HepG2 (cell line): Measurements from ENCODE around the gene HTRA2. TPM values are rescaled to one million over a fixed set of nuclear protein-coding genes. Genes with fewer than 3 reads are reported as not detected.
A peak's percentile ranks its signal among the peaks of the same experiment; 100 is the strongest.

Source experiments
- BCL3 ChIP-seq: sonication (generic); formaldehyde crosslinking; IDR thresholded peaks from 2 replicates; pipeline ENCODE4 v1.5.1; 2020; ENCODE audit warnings: mild to moderate bottlenecking, missing genetic modification reagents, moderate library complexity
- CC2D1A ChIP-seq: sonication (generic); formaldehyde crosslinking; IDR thresholded peaks from 2 replicates; pipeline ENCODE4 v1.8.1; 2023; ENCODE audit warnings: mild to moderate bottlenecking, missing genetic modification reagents
- FOXM1 ChIP-seq: sonication (generic); formaldehyde crosslinking; IDR thresholded peaks from 2 replicates; pipeline ENCODE4 v1.5.0; 2020; ENCODE audit warnings: missing genetic modification reagents
- GATA4 ChIP-seq: sonication (generic); IDR thresholded peaks from 2 replicates; pipeline ENCODE4 v1.6.1; 2016; ENCODE audit warnings: antibody characterized with exemption, low read depth, borderline replicate concordance
- REL ChIP-seq: sonication (generic); formaldehyde crosslinking; conservative IDR thresholded peaks from 2 replicates; pipeline ENCODE4 v1.8.0; 2022; ENCODE audit warnings: mild to moderate bottlenecking, missing genetic modification reagents, moderate library complexity
- REPIN1 ChIP-seq: sonication (generic); formaldehyde crosslinking; IDR thresholded peaks from 2 replicates; pipeline ENCODE4 v1.8.0; 2022; ENCODE audit warnings: missing genetic modification reagents, low read depth, mild to moderate bottlenecking, borderline replicate concordance
- SAFB2 ChIP-seq: sonication (generic); formaldehyde crosslinking; IDR thresholded peaks from 2 replicates; pipeline ENCODE4 v1.5.1; 2020; ENCODE audit warnings: missing genetic modification reagents, low read depth, mild to moderate bottlenecking, borderline replicate concordance
- YEATS4 ChIP-seq: sonication (generic); formaldehyde crosslinking; IDR thresholded peaks from 2 replicates; pipeline ENCODE4 v1.4.0; 2020; ENCODE audit warnings: missing genetic modification reagents, borderline replicate concordance
- ZNF333 ChIP-seq: sonication (generic); formaldehyde crosslinking; IDR thresholded peaks from 2 replicates; pipeline ENCODE4 v1.4.0; 2020; ENCODE audit warnings: mild to moderate bottlenecking, missing genetic modification reagents, borderline replicate concordance
- ZNF33A ChIP-seq: sonication (generic); formaldehyde crosslinking; IDR thresholded peaks from 2 replicates; pipeline ENCODE4 v1.5.1; 2020; ENCODE audit warnings: missing genetic modification reagents, mild to moderate bottlenecking, moderate library complexity, borderline replicate concordance
- ZNF432 ChIP-seq: sonication (generic); formaldehyde crosslinking; IDR thresholded peaks from 2 replicates; pipeline ENCODE4 v1.5.0; 2020; ENCODE audit warnings: missing genetic modification reagents, mild to moderate bottlenecking, borderline replicate concordance
- polyA plus RNA-seq, 8 experiments: library from polyadenylated mRNA; depleted of rRNA in 3 of 8; stranded (reverse) in 7 of 8; unstranded in 1 of 8; fragments of >200 nt; fragmentation: Illumina TruSeq in 4 of 8; extraction: Trizol in 4 of 8; gene quantifications; 2 replicates each; pipeline versions ENCODE4 v1.2.1 to v1.2.3, GENCODE V29; 2011 to 2016; ENCODE audit warnings: low read depth in 4 of 8, missing spikeins in 1 of 8, mixed read lengths in 1 of 8; ENCODE audit not compliant: insufficient read depth in 1 of 8
- total RNA-seq, 5 experiments: library from RNA; depleted of rRNA; stranded (reverse); fragments of >200 nt; fragmentation: Illumina TruSeq; extraction: Trizol; gene quantifications; 2 replicates each; pipeline ENCODE4 v1.2.3, GENCODE V29; 2016; ENCODE audit warnings: low read depth in 1 of 5
- TF ChIP-seq, protein P1 (sequence below): fragments of 450-650 bp; IDR thresholded peaks from 2 replicates; pipeline ENCODE4 v1.6.1; 2017; ENCODE audit warnings: mild to moderate bottlenecking
- TF ChIP-seq, protein P2 (sequence below): IDR thresholded peaks from 2 replicates; pipeline ENCODE4 v1.6.1; 2016; ENCODE audit warnings: low read depth
- TF ChIP-seq, protein P3 (sequence below): sonication (generic); formaldehyde crosslinking; IDR thresholded peaks from 2 replicates; pipeline ENCODE4 v1.8.0; 2022; ENCODE audit warnings: missing genetic modification reagents, mild to moderate bottlenecking, moderate library complexity, borderline replicate concordance
- TF ChIP-seq, protein P4 (sequence below): sonication (generic); formaldehyde crosslinking; IDR thresholded peaks from 2 replicates; pipeline ENCODE4 v1.5.0; 2020; ENCODE audit warnings: missing genetic modification reagents

Gene HTRA2
- total and polyA plus RNA-seq, 2 of the 13 experiments (the other 11 are each of a cell fraction or from before 2014, with no cell fraction given) = 47.7 to 50.3 TPM

GRCh38 chr2:74502147-74502719, 27.5 kb upstream of the HTRA2 start (continued):
- TF ChIP-seq, protein P1, sequence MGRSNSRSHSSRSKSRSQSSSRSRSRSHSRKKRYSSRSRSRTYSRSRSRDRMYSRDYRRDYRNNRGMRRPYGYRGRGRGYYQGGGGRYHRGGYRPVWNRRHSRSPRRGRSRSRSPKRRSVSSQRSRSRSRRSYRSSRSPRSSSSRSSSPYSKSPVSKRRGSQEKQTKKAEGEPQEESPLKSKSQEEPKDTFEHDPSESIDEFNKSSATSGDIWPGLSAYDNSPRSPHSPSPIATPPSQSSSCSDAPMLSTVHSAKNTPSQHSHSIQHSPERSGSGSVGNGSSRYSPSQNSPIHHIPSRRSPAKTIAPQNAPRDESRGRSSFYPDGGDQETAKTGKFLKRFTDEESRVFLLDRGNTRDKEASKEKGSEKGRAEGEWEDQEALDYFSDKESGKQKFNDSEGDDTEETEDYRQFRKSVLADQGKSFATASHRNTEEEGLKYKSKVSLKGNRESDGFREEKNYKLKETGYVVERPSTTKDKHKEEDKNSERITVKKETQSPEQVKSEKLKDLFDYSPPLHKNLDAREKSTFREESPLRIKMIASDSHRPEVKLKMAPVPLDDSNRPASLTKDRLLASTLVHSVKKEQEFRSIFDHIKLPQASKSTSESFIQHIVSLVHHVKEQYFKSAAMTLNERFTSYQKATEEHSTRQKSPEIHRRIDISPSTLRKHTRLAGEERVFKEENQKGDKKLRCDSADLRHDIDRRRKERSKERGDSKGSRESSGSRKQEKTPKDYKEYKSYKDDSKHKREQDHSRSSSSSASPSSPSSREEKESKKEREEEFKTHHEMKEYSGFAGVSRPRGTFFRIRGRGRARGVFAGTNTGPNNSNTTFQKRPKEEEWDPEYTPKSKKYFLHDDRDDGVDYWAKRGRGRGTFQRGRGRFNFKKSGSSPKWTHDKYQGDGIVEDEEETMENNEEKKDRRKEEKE = no peak
- TF ChIP-seq ZNF333 (CRISPR knock-in tag) (no peak), SAFB2 (CRISPR knock-in tag) (no peak; the same call in 1 of the 2 replicates), REPIN1 (CRISPR knock-in tag) (peak; percentile 64; the same call in 1 of the 2 replicates), REL (CRISPR knock-in tag) (no peak), GATA4 (peak; percentile 82), YEATS4 (peak; percentile 86; the same call in 1 of the 2 replicates), ZNF432 (CRISPR knock-in tag) (no peak), CC2D1A (CRISPR knock-in tag) (no peak), ZNF33A (CRISPR knock-in tag) (no peak), BCL3 (CRISPR knock-in tag) (0 out of 2 replicates have a peak, but pooled peaks have one; percentile 21), FOXM1 (CRISPR knock-in tag) (no peak)
- TF ChIP-seq, protein P2, sequence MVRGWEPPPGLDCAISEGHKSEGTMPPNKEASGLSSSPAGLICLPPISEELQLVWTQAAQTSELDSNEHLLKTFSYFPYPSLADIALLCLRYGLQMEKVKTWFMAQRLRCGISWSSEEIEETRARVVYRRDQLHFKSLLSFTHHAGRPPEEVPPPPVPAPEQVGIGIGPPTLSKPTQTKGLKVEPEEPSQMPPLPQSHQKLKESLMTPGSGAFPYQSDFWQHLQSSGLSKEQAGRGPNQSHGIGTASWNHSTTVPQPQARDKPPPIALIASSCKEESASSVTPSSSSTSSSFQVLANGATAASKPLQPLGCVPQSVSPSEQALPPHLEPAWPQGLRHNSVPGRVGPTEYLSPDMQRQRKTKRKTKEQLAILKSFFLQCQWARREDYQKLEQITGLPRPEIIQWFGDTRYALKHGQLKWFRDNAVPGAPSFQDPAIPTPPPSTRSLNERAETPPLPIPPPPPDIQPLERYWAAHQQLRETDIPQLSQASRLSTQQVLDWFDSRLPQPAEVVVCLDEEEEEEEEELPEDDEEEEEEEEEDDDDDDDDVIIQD = no peak
- TF ChIP-seq, protein P3, sequence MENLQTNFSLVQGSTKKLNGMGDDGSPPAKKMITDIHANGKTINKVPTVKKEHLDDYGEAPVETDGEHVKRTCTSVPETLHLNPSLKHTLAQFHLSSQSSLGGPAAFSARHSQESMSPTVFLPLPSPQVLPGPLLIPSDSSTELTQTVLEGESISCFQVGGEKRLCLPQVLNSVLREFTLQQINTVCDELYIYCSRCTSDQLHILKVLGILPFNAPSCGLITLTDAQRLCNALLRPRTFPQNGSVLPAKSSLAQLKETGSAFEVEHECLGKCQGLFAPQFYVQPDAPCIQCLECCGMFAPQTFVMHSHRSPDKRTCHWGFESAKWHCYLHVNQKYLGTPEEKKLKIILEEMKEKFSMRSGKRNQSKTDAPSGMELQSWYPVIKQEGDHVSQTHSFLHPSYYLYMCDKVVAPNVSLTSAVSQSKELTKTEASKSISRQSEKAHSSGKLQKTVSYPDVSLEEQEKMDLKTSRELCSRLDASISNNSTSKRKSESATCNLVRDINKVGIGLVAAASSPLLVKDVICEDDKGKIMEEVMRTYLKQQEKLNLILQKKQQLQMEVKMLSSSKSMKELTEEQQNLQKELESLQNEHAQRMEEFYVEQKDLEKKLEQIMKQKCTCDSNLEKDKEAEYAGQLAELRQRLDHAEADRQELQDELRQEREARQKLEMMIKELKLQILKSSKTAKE (CRISPR knock-in tag) = peak; percentile 94
- TF ChIP-seq, protein P4, sequence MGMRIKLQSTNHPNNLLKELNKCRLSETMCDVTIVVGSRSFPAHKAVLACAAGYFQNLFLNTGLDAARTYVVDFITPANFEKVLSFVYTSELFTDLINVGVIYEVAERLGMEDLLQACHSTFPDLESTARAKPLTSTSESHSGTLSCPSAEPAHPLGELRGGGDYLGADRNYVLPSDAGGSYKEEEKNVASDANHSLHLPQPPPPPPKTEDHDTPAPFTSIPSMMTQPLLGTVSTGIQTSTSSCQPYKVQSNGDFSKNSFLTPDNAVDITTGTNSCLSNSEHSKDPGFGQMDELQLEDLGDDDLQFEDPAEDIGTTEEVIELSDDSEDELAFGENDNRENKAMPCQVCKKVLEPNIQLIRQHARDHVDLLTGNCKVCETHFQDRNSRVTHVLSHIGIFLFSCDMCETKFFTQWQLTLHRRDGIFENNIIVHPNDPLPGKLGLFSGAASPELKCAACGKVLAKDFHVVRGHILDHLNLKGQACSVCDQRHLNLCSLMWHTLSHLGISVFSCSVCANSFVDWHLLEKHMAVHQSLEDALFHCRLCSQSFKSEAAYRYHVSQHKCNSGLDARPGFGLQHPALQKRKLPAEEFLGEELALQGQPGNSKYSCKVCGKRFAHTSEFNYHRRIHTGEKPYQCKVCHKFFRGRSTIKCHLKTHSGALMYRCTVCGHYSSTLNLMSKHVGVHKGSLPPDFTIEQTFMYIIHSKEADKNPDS (CRISPR knock-in tag) = no peak
